ENCODE data around the gene KCNJ9.

- TF ChIP-seq CTCF (conservative IDR thresholded peaks at IDR 0.05) (no peak), EZH2 (IDR thresholded peaks at IDR 0.05; ENCODE audit: low read depth) (no peak)
These were observed 56.0 kb downstream of the KCNJ9 start for GRCh38 chr1:160137216-160137862.

Data from PC-9 (cell line).